Right forelimb (tissue), 1 donor: ENCODE results near the gene ZRSR2.
"Not testable (repeated sequence)": the region's sequence is repeated elsewhere in the genome, so short reads cannot be mapped to it uniquely, and the experiment has no call there.

Source experiments
- DNase-seq: peaks from one replicate; pipeline ENCODE4 v3.0.0-alpha.2; 2018

The ZRSR2 gene

GRCh38 chrX:15804563-15804962 lies 14.3 kb downstream of the ZRSR2 start:
- DNase-seq, result no peak

GRCh38 chrX:15808254-15808653 lies 18.0 kb downstream of the ZRSR2 start:
- DNase-seq, result no peak

GRCh38 chrX:15812192-15812938 lies 22.1 kb downstream of the ZRSR2 start:
- DNase-seq, result no peak

- no peak for DNase-seq
Observed at GRCh38 chrX:15813416-15813815, 23.1 kb downstream of the ZRSR2 start.

- no peak for DNase-seq
Observed at GRCh38 chrX:15814771-15815365, 24.6 kb downstream of the ZRSR2 start.

GRCh38 chrX:15815779-15816437 lies 25.6 kb downstream of the ZRSR2 start:
- no peak for DNase-seq

GRCh38 chrX:15816438-15816809 lies 26.1 kb downstream of the ZRSR2 start:
- DNase-seq, result no peak

GRCh38 chrX:15816886-15817285 lies 26.6 kb downstream of the ZRSR2 start:
- no peak for DNase-seq

GRCh38 chrX:15820106-15821073 lies 30.1 kb downstream of the ZRSR2 start:
- no peak for DNase-seq

GRCh38 chrX:15822922-15823321 lies 32.6 kb downstream of the ZRSR2 start:
- DNase-seq, result no peak

- no peak for DNase-seq
Observed at GRCh38 chrX:15825936-15826335, 35.7 kb downstream of the ZRSR2 start.

GRCh38 chrX:15829217-15829616 lies 38.9 kb downstream of the ZRSR2 start:
- DNase-seq, result no peak

GRCh38 chrX:15831347-15831746 lies 41.1 kb downstream of the ZRSR2 start:
- not testable (repeated sequence) for DNase-seq

GRCh38 chrX:15834053-15834452 lies 43.8 kb downstream of the ZRSR2 start:
- DNase-seq, result no peak

- DNase-seq, result no peak
Observed at GRCh38 chrX:15834827-15835595, 44.7 kb downstream of the ZRSR2 start.

GRCh38 chrX:15838017-15838416 lies 47.7 kb downstream of the ZRSR2 start:
- DNase-seq, result no peak

GRCh38 chrX:15841853-15842516 lies 51.7 kb downstream of the ZRSR2 start:
- DNase-seq, result no peak

GRCh38 chrX:15843960-15844359 lies 53.7 kb downstream of the ZRSR2 start:
- DNase-seq, result no peak

- no peak for DNase-seq
Observed at GRCh38 chrX:15848576-15848975, 58.3 kb downstream of the ZRSR2 start.

GRCh38 chrX:15849555-15849954 lies 59.3 kb downstream of the ZRSR2 start:
- DNase-seq, result no peak

- no peak for DNase-seq
Observed at GRCh38 chrX:15853586-15854079, 63.3 kb downstream of the ZRSR2 start.
